Gastroesophageal sphincter (tissue), 3 donors: ENCODE results near the gene MYH10.

Experiments used
- CTCF ChIP-seq, 4 experiments: fragments of 200-600 bp in 2 of 4; fragments of 450-650 bp in 2 of 4; sonication (generic) in 1 of 4; IDR thresholded peaks; one replicate each; pipeline ENCODE4 v1.5.1; 2017 to 2019; ENCODE audit warnings: antibody characterized with exemption in 4 of 4, mild to moderate bottlenecking in 2 of 4, moderate library complexity in 2 of 4
- POLR2A ChIP-seq, 2 donors: fragments of 450-650 bp; IDR thresholded peaks; one replicate each; pipeline ENCODE4 v1.6.1; 2017; ENCODE audit warnings: antibody characterized with exemption in 2 of 2, mild to moderate bottlenecking in 2 of 2, moderate library complexity in 1 of 2

- TF ChIP-seq CTCF (IDR thresholded peaks at IDR 0.05) (no peak), POLR2A (IDR thresholded peaks at IDR 0.05) (no peak)
These were observed 140.1 kb downstream of the MYH10 start for GRCh38 chr17:8490256-8491023.
